HEK293T (cell line): ENCODE measurements around the gene SLC10A1.
A peak's percentile ranks its signal among the peaks of the same experiment; 100 is the strongest.
"Not testable (repeated sequence)": the region's sequence is repeated elsewhere in the genome, so short reads cannot be mapped to it uniquely, and the experiment has no call there.

Experiments used
- CTCF ChIA-PET: fragments of 350-600 bp; formaldehyde crosslinking; extraction: SDS; loops from one replicate; lab custom pipeline; 2021; ENCODE audit warnings: antibody characterized with exemption, inconsistent platforms; lab: Yijun Ruan, JAX
- POLR2A ChIA-PET: fragments of 350-600 bp; formaldehyde crosslinking; extraction: SDS; loops from one replicate; lab custom pipeline; 2020; ENCODE audit warnings: antibody characterized with exemption, inconsistent platforms; lab: Yijun Ruan, JAX
- DNase-seq: peaks from one replicate; pipeline ENCODE4 v3.0.0; 2012; ENCODE audit warnings: mixed read lengths; ENCODE audit errors: extremely low spot score
- ARNT ChIP-seq: fragments of 450-650 bp; IDR thresholded peaks from 2 replicates; pipeline ENCODE4 v1.6.1; 2017; ENCODE audit warnings: mild to moderate bottlenecking
- BHLHE40 ChIP-seq: fragments of 450-650 bp; IDR thresholded peaks from 2 replicates; pipeline ENCODE4 v1.6.1; 2016; ENCODE audit warnings: mild to moderate bottlenecking, moderate library complexity, borderline replicate concordance
- CTBP1 ChIP-seq: fragments of 450-650 bp; IDR thresholded peaks from 2 replicates; pipeline ENCODE4 v1.6.1; 2016; ENCODE audit warnings: borderline replicate concordance
- ELF4 ChIP-seq: fragments of 450-650 bp; IDR thresholded peaks from 2 replicates; pipeline ENCODE4 v1.6.1; 2017; ENCODE audit warnings: antibody characterized with exemption
- FOXA1 ChIP-seq: fragments of 450-650 bp; IDR thresholded peaks from 2 replicates; pipeline ENCODE4 v1.6.1; 2016; ENCODE audit warnings: mild to moderate bottlenecking
- FOXK2 ChIP-seq: fragments of 450-650 bp; IDR thresholded peaks from 2 replicates; pipeline ENCODE4 v1.6.1; 2016; ENCODE audit warnings: mild to moderate bottlenecking
- FOXM1 ChIP-seq: fragments of 450-650 bp; IDR thresholded peaks from 2 replicates; pipeline ENCODE4 v1.6.1; 2017; ENCODE audit warnings: mild to moderate bottlenecking, borderline replicate concordance
- HDGF ChIP-seq: fragments of 450-650 bp; IDR thresholded peaks from 2 replicates; pipeline ENCODE4 v1.6.1; 2017; ENCODE audit warnings: antibody characterized with exemption, borderline replicate concordance
- L3MBTL2 ChIP-seq: fragments of 450-650 bp; conservative IDR thresholded peaks from 2 replicates; pipeline ENCODE4 v1.6.1; 2016; ENCODE audit warnings: mild to moderate bottlenecking
- LEF1 ChIP-seq: fragments of 450-650 bp; IDR thresholded peaks from 2 replicates; pipeline ENCODE4 v1.6.1; 2017; ENCODE audit warnings: mild to moderate bottlenecking, borderline replicate concordance
- NFRKB ChIP-seq: fragments of 450-650 bp; IDR thresholded peaks from 2 replicates; pipeline ENCODE4 v1.6.1; 2016; ENCODE audit warnings: mild to moderate bottlenecking, moderate library complexity
- PKNOX1 ChIP-seq: fragments of 450-650 bp; IDR thresholded peaks from 2 replicates; pipeline ENCODE4 v1.6.1; 2016
- SP1 ChIP-seq: fragments of 450-650 bp; IDR thresholded peaks from 2 replicates; pipeline ENCODE4 v1.6.1; 2017
- SUZ12 ChIP-seq: fragments of 450-650 bp; IDR thresholded peaks from 2 replicates; pipeline ENCODE4 v1.6.1; 2016; ENCODE audit warnings: mild to moderate bottlenecking
- TARDBP ChIP-seq: fragments of 450-650 bp; IDR thresholded peaks from 2 replicates; pipeline ENCODE4 v1.6.1; 2016
- ZNF384 ChIP-seq: fragments of 450-650 bp; IDR thresholded peaks from 2 replicates; pipeline ENCODE4 v1.6.1; 2016

The SLC10A1 gene

GRCh38 chr14:69819607-69820006 lies 22.6 kb upstream of the SLC10A1 start:
- no peak for DNase-seq
- POLR2A ChIA-PET, result no interaction called here
- CTCF ChIA-PET, result interaction anchor here (3.5 kb wide), 2 partner anchors 208 to 254 kb away, joined by 22 to 28 read pairs; no protein-coding TSS in a partner anchor
- TF ChIP-seq HDGF (no peak), SP1 (no peak), NFRKB (no peak), PKNOX1 (no peak), BHLHE40 (no peak), LEF1 (no peak), CTBP1 (no peak), L3MBTL2 (no peak), ZNF384 (no peak), FOXA1 (no peak), ARNT (no peak), FOXM1 (no peak), FOXK2 (no peak), TARDBP (no peak), SUZ12 (no peak), ELF4 (no peak)

- POLR2A ChIA-PET, result interaction anchor here (1.3 kb wide), 1 partner anchor 61 kb away, joined by 3 read pairs; no protein-coding TSS in a partner anchor
- no peak for TF ChIP-seq CTBP1
- TF ChIP-seq LEF1, result no peak
- no peak for TF ChIP-seq TARDBP
- TF ChIP-seq SP1, result no peak
- TF ChIP-seq FOXA1, result no peak
- no peak for TF ChIP-seq ZNF384
- no peak for TF ChIP-seq FOXM1
- TF ChIP-seq SUZ12, result no peak
- no peak for TF ChIP-seq ARNT
- TF ChIP-seq PKNOX1, result no peak
- TF ChIP-seq L3MBTL2, result no peak
- CTCF ChIA-PET, result interaction anchor here (0.6 to 3.5 kb wide), 7 partner anchors 15 to 268 kb away, joined by 3 to 28 read pairs (median 4); no protein-coding TSS in a partner anchor
- DNase-seq, result peak; percentile 81
Observed at GRCh38 chr14:69818758-69819191, 21.7 kb upstream of the SLC10A1 start.

- DNase-seq, result no peak
- CTCF ChIA-PET, result interaction anchor here (1.5 to 3.5 kb wide), 2 partner anchors 212 to 257 kb away, joined by 3 to 22 read pairs; no protein-coding TSS in a partner anchor
- POLR2A ChIA-PET, result no interaction called here
- TF ChIP-seq L3MBTL2, result no peak
- TF ChIP-seq CTBP1, result no peak
- TF ChIP-seq ARNT, result no peak
- no peak for TF ChIP-seq PKNOX1
- no peak for TF ChIP-seq FOXM1
- no peak for TF ChIP-seq BHLHE40
- TF ChIP-seq LEF1, result no peak
- TF ChIP-seq ELF4, result no peak
Observed at GRCh38 chr14:69816216-69816615, 19.2 kb upstream of the SLC10A1 start.

GRCh38 chr14:69815556-69815955 lies 18.5 kb upstream of the SLC10A1 start:
- CTCF ChIA-PET, result interaction anchor here (1.5 kb wide), 1 partner anchor 213 kb away, joined by 3 read pairs; no protein-coding TSS in a partner anchor
- DNase-seq, result no peak
- TF ChIP-seq ELF4, result no peak
- TF ChIP-seq HDGF, result no peak
- TF ChIP-seq FOXK2, result no peak
- TF ChIP-seq L3MBTL2, result no peak
- no peak for TF ChIP-seq FOXM1
- TF ChIP-seq ZNF384, result no peak
- TF ChIP-seq TARDBP, result no peak
- TF ChIP-seq LEF1, result no peak
- no peak for TF ChIP-seq SP1
- TF ChIP-seq SUZ12, result no peak
- TF ChIP-seq PKNOX1, result no peak
- no peak for TF ChIP-seq CTBP1
- TF ChIP-seq FOXA1, result no peak
- no peak for TF ChIP-seq ARNT
- POLR2A ChIA-PET, result no interaction called here

- CTCF ChIA-PET, result interaction anchor here (1.1 kb wide), 1 partner anchor 200 kb away, joined by 3 read pairs; no protein-coding TSS in a partner anchor
- TF ChIP-seq ZNF384, result no peak
- no peak for TF ChIP-seq CTBP1
- no peak for TF ChIP-seq FOXA1
- TF ChIP-seq PKNOX1, result no peak
- TF ChIP-seq SP1, result no peak
- TF ChIP-seq TARDBP, result no peak
- no peak for TF ChIP-seq ARNT
- TF ChIP-seq NFRKB, result no peak
- TF ChIP-seq SUZ12, result no peak
- no peak for TF ChIP-seq FOXK2
- TF ChIP-seq BHLHE40, result no peak
- no peak for TF ChIP-seq HDGF
- TF ChIP-seq ELF4, result no peak
- no peak for TF ChIP-seq FOXM1
- TF ChIP-seq LEF1, result no peak
- TF ChIP-seq L3MBTL2, result no peak
- POLR2A ChIA-PET, result no interaction called here
- no peak for DNase-seq
Observed at GRCh38 chr14:69814397-69814796, 17.4 kb upstream of the SLC10A1 start.

- POLR2A ChIA-PET, DNase-seq: not testable (repeated sequence)
- CTCF ChIA-PET, result interaction anchor here (0.6 to 1.3 kb wide), 4 partner anchors 217 to 267 kb away, joined by 3 to 8 read pairs (median 4); no protein-coding TSS in a partner anchor
Observed at GRCh38 chr14:69813346-69813745, 16.3 kb upstream of the SLC10A1 start.
